Esophagus muscularis mucosa (tissue), 4 donors: ENCODE measurements around the gene BRCC3. TPM values are rescaled to one million over a fixed set of nuclear protein-coding genes. Genes with fewer than 3 reads are reported as not detected.

Experiments used
- DNase-seq: peaks from one replicate; pipeline ENCODE4 v3.0.0-alpha.2; 2017; ENCODE audit errors: extremely low spot score
- H3K27ac ChIP-seq, 4 donors: fragments of 200-600 bp; sonication (generic); replicated peaks in 1 of 4; 1 replicate in 3 of 4; 2 replicates in 1 of 4; pipeline ENCODE4 v1.5.1; 2016 to 2019; ENCODE audit warnings: mild to moderate bottlenecking in 1 of 4
- H3K27me3 ChIP-seq, 4 donors: fragments of 200-600 bp; sonication (generic); one replicate each; pipeline versions ENCODE4 v1.5.1 to v1.6.0; 2016 to 2019
- H3K36me3 ChIP-seq, 4 donors: fragments of 200-600 bp; sonication (generic); one replicate each; pipeline ENCODE4 v1.5.1; 2016 to 2019
- H3K4me1 ChIP-seq, 4 donors: fragments of 200-600 bp; sonication (generic); one replicate each; pipeline ENCODE4 v1.5.1; 2016 to 2019
- H3K4me3 ChIP-seq, 4 donors: fragments of 200-600 bp; sonication (generic); 1 replicate in 2 of 4; 2 replicates in 2 of 4; pipeline ENCODE4 v1.5.1; 2016 to 2019; ENCODE audit warnings: mild to moderate bottlenecking in 4 of 4, moderate library complexity in 1 of 4
- H3K9me3 ChIP-seq, 4 donors: fragments of 200-600 bp; sonication (generic); 1 replicate in 3 of 4; 2 replicates in 1 of 4; pipeline ENCODE4 v1.5.1; 2016 to 2019
- EP300 ChIP-seq: sonication (generic); formaldehyde crosslinking; IDR thresholded peaks from one replicate; pipeline ENCODE4 v1.6.1; 2017; ENCODE audit warnings: antibody characterized with exemption
- POLR2A ChIP-seq: fragments of 450-650 bp; IDR thresholded peaks from one replicate; pipeline ENCODE4 v1.6.1; 2017; ENCODE audit warnings: antibody characterized with exemption, moderate library complexity, mild to moderate bottlenecking, low read depth
- POLR2AphosphoS5 ChIP-seq, 2 donors: sonication (generic); formaldehyde crosslinking; IDR thresholded peaks; one replicate each; pipeline ENCODE4 v1.6.1; 2017; ENCODE audit warnings: antibody characterized with exemption in 2 of 2
- WGBS: methylation state at CpG from one replicate; pipeline ENCODE4 v1.1.5; 2018; 5-methylcytosine and 5-hydroxymethylcytosine counted together
- intact Hi-C: fragments of 100-400 bp; cut with DNase I; formaldehyde crosslinking; loops from one replicate; pipeline ENCODE4 v1.15.1; 2023
- total RNA-seq, 4 donors: library from RNA; depleted of rRNA; stranded (reverse); fragments of >200 nt; gene quantifications; one replicate each; pipeline versions ENCODE4 v1.1.0 to v1.2.1, GENCODE V29; 2016
- TF ChIP-seq, protein P1 (sequence below), 3 experiments: fragments of 200-600 bp in 2 of 3; fragments of 450-650 bp in 1 of 3; sonication (generic) in 2 of 3; IDR thresholded peaks; one replicate each; pipeline ENCODE4 v1.5.1; 2017 to 2019; ENCODE audit warnings: antibody characterized with exemption in 3 of 3, mild to moderate bottlenecking in 2 of 3, moderate library complexity in 1 of 3

The BRCC3 gene
- total RNA-seq, 4 donors from 2014 or later = 10.9 to 18.8 (median 16.8) TPM

GRCh38 chrX:155052738-155053498 is 18.4 kb upstream of the BRCC3 start:
- no peak overlapping the region for H3K27ac ChIP-seq
- intact Hi-C loops = loop anchor here (5.0 kb wide), 1 partner anchor 71 kb away; no protein-coding TSS in a partner anchor
- H3K27me3 ChIP-seq = no peaks in the 10 kb centered on the region
- TF ChIP-seq, protein P1, sequence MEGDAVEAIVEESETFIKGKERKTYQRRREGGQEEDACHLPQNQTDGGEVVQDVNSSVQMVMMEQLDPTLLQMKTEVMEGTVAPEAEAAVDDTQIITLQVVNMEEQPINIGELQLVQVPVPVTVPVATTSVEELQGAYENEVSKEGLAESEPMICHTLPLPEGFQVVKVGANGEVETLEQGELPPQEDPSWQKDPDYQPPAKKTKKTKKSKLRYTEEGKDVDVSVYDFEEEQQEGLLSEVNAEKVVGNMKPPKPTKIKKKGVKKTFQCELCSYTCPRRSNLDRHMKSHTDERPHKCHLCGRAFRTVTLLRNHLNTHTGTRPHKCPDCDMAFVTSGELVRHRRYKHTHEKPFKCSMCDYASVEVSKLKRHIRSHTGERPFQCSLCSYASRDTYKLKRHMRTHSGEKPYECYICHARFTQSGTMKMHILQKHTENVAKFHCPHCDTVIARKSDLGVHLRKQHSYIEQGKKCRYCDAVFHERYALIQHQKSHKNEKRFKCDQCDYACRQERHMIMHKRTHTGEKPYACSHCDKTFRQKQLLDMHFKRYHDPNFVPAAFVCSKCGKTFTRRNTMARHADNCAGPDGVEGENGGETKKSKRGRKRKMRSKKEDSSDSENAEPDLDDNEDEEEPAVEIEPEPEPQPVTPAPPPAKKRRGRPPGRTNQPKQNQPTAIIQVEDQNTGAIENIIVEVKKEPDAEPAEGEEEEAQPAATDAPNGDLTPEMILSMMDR (IDR thresholded peaks at IDR 0.05) = no peak
- TF ChIP-seq EP300 (no peak), POLR2AphosphoS5 (IDR thresholded peaks at IDR 0.05) (no peak), POLR2A (no peak)
- peaks cover 0 to 25% (median 8%) of the 10 kb centered on the region in 4 donors for H3K36me3 ChIP-seq
- DNase-seq = no peak
- peaks cover 11 to 18% (median 15%) of the 10 kb centered on the region in 4 donors for H3K4me1 ChIP-seq
- 78% methylated on average over 5 of the region's 5 CpGs for whole genome bisulfite sequencing
- H3K9me3 ChIP-seq = no peaks in the 10 kb centered on the region
- no peak overlapping the region for H3K4me3 ChIP-seq

- TF ChIP-seq POLR2AphosphoS5 (IDR thresholded peaks at IDR 0.05) (no peak), EP300 (no peak), POLR2A (no peak)
- TF ChIP-seq, protein P1 (IDR thresholded peaks at IDR 0.05) = no peak
- DNase-seq = no peak
- Histone ChIP-seq H3K36me3 (peaks cover 0 to 25% (median 8%) of the 10 kb centered on the region in 4 donors), H3K9me3 (no peaks in the 10 kb centered on the region), H3K27ac (no peak overlapping the region), H3K27me3 (no peaks in the 10 kb centered on the region), H3K4me3 (no peak overlapping the region), H3K4me1 (peaks cover 11 to 18% (median 14%) of the 10 kb centered on the region in 4 donors)
- intact Hi-C loops = loop anchor here (5.0 kb wide), 1 partner anchor 71 kb away; no protein-coding TSS in a partner anchor
- WGBS = 71% methylated on average over 3 of the region's 3 CpGs
Measured at GRCh38 chrX:155053656-155054055, 17.7 kb upstream of the BRCC3 start.

DNA sequence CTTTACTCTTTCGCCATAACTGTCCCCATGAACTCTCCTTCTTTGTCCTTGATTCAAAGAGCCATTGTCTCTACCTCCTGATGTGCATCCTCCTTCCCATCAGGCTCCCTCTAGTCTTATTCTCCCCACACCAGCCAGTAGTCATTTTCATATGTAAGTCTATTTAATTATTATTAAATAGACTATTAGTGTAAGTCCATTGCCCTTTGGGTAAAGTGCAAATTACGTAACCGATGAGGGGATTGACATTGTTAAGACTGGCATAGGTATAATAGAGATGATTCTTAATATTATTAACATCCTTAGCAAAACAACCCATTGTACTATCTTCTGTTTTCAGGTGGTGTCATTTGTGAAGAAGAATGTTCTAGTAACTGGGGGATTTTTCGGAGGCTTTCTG is 17.1 kb upstream of the BRCC3 start:
- DNase-seq = no peak
- no peaks in the 10 kb centered on the region for H3K27me3 ChIP-seq
- 85% methylated on average over 4 of the region's 4 CpGs for WGBS
- no peak overlapping the region for H3K27ac ChIP-seq
- intact Hi-C loops = loop anchor here (5.0 kb wide), 1 partner anchor 72 kb away; no protein-coding TSS in a partner anchor
- H3K36me3 ChIP-seq = peaks cover 0 to 25% (median 8%) of the 10 kb centered on the region in 4 donors
- no peak overlapping the region for H3K4me3 ChIP-seq
- H3K4me1 ChIP-seq = peaks cover 8 to 15% (median 12%) of the 10 kb centered on the region in 4 donors
- no peaks in the 10 kb centered on the region for H3K9me3 ChIP-seq
- TF ChIP-seq EP300 (no peak), POLR2AphosphoS5 (IDR thresholded peaks at IDR 0.05) (no peak), POLR2A (no peak)
- TF ChIP-seq, protein P1 (IDR thresholded peaks at IDR 0.05) = no peak

DNA sequence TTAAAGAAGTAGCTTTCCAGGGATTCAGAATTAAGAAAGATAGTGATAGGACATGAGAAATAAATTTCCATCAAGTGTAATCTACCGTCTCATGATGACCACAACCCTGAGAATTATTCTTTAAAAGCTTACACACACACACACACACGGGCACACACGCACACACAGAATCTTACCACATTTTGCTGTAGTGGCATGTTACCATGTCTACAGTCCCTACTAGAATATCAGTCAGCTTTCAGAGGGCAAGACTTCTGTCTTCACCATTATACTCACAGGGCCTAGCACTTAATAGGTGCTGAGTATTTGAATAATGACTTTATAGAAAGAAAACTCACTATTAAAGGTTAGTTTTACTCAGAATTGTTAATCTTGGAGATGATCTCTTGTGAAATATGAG is 15.8 kb upstream of the BRCC3 start:
- no peaks in the 10 kb centered on the region for H3K27me3 ChIP-seq
- H3K27ac ChIP-seq = no peak overlapping the region
- H3K4me3 ChIP-seq = no peak overlapping the region
- DNase-seq = no peak
- H3K36me3 ChIP-seq = peaks cover 0 to 32% (median 10%) of the 10 kb centered on the region in 4 donors
- intact Hi-C loops = no loop called here
- TF ChIP-seq POLR2A (no peak), EP300 (no peak), POLR2AphosphoS5 (IDR thresholded peaks at IDR 0.05) (no peak)
- TF ChIP-seq, protein P1 (IDR thresholded peaks at IDR 0.05) = no peak
- 76% methylated on average over 3 of the region's 3 CpGs for WGBS
- H3K4me1 ChIP-seq = peaks cover 7 to 15% (median 12%) of the 10 kb centered on the region in 4 donors
- H3K9me3 ChIP-seq = no peaks in the 10 kb centered on the region
